HL-60 (cell line): ENCODE data around the gene TMEM53.

Experiments used
- DNase-seq, 2 experiments: peaks; one replicate each; pipeline ENCODE4 v3.0.0-alpha.2; 2010 to 2020; ENCODE audit warnings: low read depth in 1 of 2, low spot score in 1 of 2
- H3K27ac ChIP-seq: fragments of 250-450 bp; sonication (Bioruptor Pico); replicated peaks from 2 replicates; pipeline ENCODE4 v1.5.1; 2020; ENCODE audit warnings: mild to moderate bottlenecking, moderate library complexity
- H3K27me3 ChIP-seq: fragments of 250-450 bp; sonication (Bioruptor Pico); 2 replicates; pipeline ENCODE4 v1.5.1; 2021; ENCODE audit warnings: mild to moderate bottlenecking, moderate library complexity; ENCODE audit not compliant: insufficient read depth, poor library complexity, severe bottlenecking
- H3K4me3 ChIP-seq: replicated peaks from 2 replicates; pipeline ENCODE4 v1.5.1; 2011; ENCODE audit warnings: mild to moderate bottlenecking, control low read depth, low read length; ENCODE audit not compliant: insufficient read depth
- GABPA ChIP-seq: IDR thresholded peaks from 2 replicates; pipeline ENCODE4 v1.6.1; 2012; ENCODE audit warnings: low read depth
- POLR2AphosphoS5 ChIP-seq: IDR thresholded peaks from 2 replicates; pipeline ENCODE4 v1.6.1; 2012; ENCODE audit warnings: low read depth
- SPI1 ChIP-seq: IDR thresholded peaks from 2 replicates; pipeline ENCODE4 v1.6.1; 2012; ENCODE audit warnings: low read depth, mild to moderate bottlenecking, borderline replicate concordance
- TF ChIP-seq, protein P1 (sequence below): IDR thresholded peaks from one replicate; pipeline ENCODE4 v1.5.1; 2011; ENCODE audit warnings: low read length, control low read depth, inconsistent platforms; ENCODE audit not compliant: insufficient read depth
- TF ChIP-seq, protein P2 (sequence below): IDR thresholded peaks from 2 replicates; pipeline ENCODE4 v1.6.1; 2012; ENCODE audit warnings: low read depth; ENCODE audit not compliant: insufficient replicate concordance

Gene TMEM53

DNA sequence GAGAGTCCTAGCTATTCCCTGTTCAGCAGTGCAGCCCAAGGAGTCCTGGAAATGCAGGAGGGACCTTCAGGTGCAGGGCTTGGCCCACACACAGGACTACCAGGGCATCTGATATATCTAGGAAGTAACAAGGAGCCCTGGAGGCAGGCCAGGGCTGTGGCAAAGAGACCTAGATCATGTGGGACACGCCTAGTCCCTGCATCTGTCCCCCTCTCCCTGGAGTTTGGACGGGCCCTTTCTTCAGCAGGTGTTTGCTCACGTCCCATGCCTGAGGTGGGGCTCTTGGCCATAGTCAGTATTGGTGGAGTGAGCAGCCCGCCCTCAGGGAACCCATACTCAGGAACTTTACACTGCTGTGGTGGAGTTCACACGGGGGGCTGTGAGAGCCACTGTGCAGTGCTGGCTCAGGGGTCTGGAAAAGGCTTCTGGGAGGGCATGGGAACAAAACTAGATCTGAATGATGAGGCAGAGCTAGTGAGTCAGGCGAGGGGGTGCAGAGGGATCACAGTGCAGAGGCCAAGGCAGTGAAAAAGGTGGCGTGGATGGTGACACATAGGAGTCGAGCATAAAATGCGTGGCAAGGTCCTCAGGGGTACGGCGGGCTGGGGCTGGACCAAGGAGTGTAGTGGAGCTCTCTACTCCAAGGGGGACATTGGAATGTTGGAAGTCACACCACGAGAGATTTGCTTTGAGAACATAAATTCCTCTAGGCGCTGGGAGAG is 25.6 kb downstream of the TMEM53 start:
- Histone ChIP-seq H3K27me3 (no peaks in the 10 kb centered on the region), H3K27ac (no peak overlapping the region), H3K4me3 (no peak overlapping the region)
- DNase-seq: no peak
- TF ChIP-seq POLR2AphosphoS5: no peak
- TF ChIP-seq GABPA: no peak
- TF ChIP-seq SPI1: no peak
- TF ChIP-seq, protein P1, sequence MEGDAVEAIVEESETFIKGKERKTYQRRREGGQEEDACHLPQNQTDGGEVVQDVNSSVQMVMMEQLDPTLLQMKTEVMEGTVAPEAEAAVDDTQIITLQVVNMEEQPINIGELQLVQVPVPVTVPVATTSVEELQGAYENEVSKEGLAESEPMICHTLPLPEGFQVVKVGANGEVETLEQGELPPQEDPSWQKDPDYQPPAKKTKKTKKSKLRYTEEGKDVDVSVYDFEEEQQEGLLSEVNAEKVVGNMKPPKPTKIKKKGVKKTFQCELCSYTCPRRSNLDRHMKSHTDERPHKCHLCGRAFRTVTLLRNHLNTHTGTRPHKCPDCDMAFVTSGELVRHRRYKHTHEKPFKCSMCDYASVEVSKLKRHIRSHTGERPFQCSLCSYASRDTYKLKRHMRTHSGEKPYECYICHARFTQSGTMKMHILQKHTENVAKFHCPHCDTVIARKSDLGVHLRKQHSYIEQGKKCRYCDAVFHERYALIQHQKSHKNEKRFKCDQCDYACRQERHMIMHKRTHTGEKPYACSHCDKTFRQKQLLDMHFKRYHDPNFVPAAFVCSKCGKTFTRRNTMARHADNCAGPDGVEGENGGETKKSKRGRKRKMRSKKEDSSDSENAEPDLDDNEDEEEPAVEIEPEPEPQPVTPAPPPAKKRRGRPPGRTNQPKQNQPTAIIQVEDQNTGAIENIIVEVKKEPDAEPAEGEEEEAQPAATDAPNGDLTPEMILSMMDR: no peak
- TF ChIP-seq, protein P2, sequence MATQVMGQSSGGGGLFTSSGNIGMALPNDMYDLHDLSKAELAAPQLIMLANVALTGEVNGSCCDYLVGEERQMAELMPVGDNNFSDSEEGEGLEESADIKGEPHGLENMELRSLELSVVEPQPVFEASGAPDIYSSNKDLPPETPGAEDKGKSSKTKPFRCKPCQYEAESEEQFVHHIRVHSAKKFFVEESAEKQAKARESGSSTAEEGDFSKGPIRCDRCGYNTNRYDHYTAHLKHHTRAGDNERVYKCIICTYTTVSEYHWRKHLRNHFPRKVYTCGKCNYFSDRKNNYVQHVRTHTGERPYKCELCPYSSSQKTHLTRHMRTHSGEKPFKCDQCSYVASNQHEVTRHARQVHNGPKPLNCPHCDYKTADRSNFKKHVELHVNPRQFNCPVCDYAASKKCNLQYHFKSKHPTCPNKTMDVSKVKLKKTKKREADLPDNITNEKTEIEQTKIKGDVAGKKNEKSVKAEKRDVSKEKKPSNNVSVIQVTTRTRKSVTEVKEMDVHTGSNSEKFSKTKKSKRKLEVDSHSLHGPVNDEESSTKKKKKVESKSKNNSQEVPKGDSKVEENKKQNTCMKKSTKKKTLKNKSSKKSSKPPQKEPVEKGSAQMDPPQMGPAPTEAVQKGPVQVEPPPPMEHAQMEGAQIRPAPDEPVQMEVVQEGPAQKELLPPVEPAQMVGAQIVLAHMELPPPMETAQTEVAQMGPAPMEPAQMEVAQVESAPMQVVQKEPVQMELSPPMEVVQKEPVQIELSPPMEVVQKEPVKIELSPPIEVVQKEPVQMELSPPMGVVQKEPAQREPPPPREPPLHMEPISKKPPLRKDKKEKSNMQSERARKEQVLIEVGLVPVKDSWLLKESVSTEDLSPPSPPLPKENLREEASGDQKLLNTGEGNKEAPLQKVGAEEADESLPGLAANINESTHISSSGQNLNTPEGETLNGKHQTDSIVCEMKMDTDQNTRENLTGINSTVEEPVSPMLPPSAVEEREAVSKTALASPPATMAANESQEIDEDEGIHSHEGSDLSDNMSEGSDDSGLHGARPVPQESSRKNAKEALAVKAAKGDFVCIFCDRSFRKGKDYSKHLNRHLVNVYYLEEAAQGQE: no peak

DNA sequence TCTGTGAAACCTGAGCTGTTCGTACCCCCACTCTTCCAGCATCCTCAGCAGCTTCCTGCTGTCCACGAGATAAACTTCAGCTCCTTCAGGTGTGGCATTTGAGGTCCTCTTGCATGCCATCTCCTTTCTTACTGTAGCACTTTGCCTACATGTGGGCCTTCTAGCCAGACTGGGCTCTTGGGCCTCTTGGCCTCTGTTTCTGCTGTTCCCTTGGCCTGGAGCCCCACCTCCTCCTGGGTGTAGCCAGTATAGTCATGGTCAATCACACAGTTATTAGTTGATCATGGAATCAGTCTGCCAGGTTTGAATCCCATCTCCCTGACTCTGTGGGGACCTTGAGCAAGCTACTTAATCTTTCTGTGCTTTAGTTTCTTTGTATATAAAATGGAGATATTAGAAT is 26.4 kb downstream of the TMEM53 start:
- H3K4me3 ChIP-seq: no peak overlapping the region
- no peak overlapping the region for H3K27ac ChIP-seq
- H3K27me3 ChIP-seq: no peaks in the 10 kb centered on the region
- TF ChIP-seq POLR2AphosphoS5 (no peak), GABPA (no peak), SPI1 (no peak)
- TF ChIP-seq, protein P2: no peak
- TF ChIP-seq, protein P1: no peak
- DNase-seq: no peak

DNA sequence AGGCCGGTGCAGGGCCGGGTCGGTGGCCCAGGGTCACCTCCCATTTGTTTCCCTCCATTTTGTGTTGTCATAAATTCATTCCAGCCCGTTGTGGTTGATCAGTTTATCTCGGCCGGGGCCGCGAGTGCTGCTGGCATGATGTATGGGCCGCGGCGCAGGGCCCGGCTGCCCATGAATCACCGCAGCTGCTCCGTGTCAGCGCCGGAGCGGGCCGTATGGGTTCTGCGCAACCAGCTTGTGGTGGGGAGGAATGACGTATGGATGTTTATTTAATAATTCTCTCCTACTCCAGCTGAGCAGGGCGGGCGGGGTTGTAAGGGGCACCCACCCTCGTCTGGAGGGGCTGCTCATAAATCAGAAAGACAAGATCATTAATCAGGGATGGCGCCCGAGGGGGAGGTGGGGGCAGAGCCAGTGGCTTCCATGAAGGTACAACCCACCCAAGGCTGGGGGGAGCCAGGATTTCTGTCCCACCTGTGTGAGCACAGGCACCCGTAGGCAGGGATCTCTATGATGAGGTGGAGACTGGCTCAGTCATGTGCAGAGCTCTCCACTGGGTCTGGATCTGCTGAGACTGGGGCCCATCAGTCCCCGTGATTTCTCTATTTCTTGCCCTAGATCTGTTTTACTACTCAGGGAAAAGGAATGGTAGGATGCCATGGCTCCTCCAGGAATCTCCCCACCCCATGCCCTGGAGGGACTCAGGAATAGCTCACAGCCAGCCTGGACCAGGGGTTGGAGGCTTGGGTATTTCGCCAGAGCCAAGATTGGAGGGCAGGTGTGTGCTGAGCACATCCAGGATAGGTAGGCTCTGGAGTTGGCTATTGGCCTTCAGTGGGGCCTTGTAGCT is 27.8 kb downstream of the TMEM53 start:
- TF ChIP-seq GABPA (no peak), POLR2AphosphoS5 (no peak), SPI1 (no peak)
- TF ChIP-seq, protein P1: no peak
- TF ChIP-seq, protein P2: no peak
- H3K27ac ChIP-seq: no peak overlapping the region
- no peak for DNase-seq
- H3K4me3 ChIP-seq: no peak overlapping the region
- no peaks in the 10 kb centered on the region for H3K27me3 ChIP-seq
